Measurements from ENCODE around the gene BAIAP2L2.

DNA sequence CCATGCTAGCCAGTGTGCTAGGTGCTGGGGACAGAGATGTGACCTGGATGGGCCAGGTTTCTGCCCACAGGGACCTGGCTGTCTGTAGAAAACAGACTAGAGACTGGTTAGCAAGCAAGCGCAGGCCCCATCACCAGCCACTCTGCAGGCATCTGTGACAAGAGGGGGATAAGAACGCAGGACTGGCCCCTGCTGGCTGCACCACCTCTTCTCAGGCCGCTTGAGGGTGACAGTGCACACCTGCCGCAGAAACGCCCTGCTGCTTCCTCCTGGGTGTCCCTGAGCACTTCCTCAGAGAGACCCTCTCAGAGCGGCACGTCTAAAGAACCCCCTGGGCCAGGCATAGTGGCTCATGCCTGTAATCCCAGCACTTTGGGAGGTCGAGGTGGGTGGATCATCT, 59.2 kb downstream of the BAIAP2L2 start:
- TF ChIP-seq, protein P1, sequence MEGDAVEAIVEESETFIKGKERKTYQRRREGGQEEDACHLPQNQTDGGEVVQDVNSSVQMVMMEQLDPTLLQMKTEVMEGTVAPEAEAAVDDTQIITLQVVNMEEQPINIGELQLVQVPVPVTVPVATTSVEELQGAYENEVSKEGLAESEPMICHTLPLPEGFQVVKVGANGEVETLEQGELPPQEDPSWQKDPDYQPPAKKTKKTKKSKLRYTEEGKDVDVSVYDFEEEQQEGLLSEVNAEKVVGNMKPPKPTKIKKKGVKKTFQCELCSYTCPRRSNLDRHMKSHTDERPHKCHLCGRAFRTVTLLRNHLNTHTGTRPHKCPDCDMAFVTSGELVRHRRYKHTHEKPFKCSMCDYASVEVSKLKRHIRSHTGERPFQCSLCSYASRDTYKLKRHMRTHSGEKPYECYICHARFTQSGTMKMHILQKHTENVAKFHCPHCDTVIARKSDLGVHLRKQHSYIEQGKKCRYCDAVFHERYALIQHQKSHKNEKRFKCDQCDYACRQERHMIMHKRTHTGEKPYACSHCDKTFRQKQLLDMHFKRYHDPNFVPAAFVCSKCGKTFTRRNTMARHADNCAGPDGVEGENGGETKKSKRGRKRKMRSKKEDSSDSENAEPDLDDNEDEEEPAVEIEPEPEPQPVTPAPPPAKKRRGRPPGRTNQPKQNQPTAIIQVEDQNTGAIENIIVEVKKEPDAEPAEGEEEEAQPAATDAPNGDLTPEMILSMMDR (IDR thresholded peaks at IDR 0.05): no peak
- TF ChIP-seq ZFX (IDR thresholded peaks at IDR 0.05; ENCODE audit: borderline replicate concordance): no peak

Measured in 22Rv1 (cell line).